HG03575 (cell line): ENCODE results near the gene HDAC4.

Experiments used
- ATAC-seq: cut with Tn5 transposase; IDR thresholded peaks from one replicate; pipeline ENCODE4 v1.9.1; 2021; ENCODE audit not compliant: unreplicated experiment, insufficient number of reproducible peaks, low FRiP score; ENCODE audit errors: extremely low read depth

Gene HDAC4

GRCh38 chr2:239225871-239226561 is 174.8 kb downstream of the HDAC4 start:
- ATAC-seq: no peak

- no peak for ATAC-seq
These were observed 175.4 kb downstream of the HDAC4 start for GRCh38 chr2:239225371-239225851.

GRCh38 chr2:239224955-239225354 is 175.9 kb downstream of the HDAC4 start:
- ATAC-seq: no peak

- ATAC-seq: no peak
These were observed 176.6 kb downstream of the HDAC4 start for GRCh38 chr2:239224199-239224570.

- ATAC-seq: no peak
These were observed 177.3 kb downstream of the HDAC4 start for GRCh38 chr2:239223310-239224198.

GRCh38 chr2:239222706-239223309 is 178.0 kb downstream of the HDAC4 start:
- ATAC-seq: no peak

GRCh38 chr2:239222312-239222660 is 178.5 kb downstream of the HDAC4 start:
- ATAC-seq: no peak

GRCh38 chr2:239220981-239221396 is 179.8 kb downstream of the HDAC4 start:
- no peak for ATAC-seq

GRCh38 chr2:239220341-239220740 is 180.5 kb downstream of the HDAC4 start:
- no peak for ATAC-seq

GRCh38 chr2:239216614-239217273 is 184.1 kb downstream of the HDAC4 start:
- ATAC-seq: no peak

GRCh38 chr2:239215988-239216613 is 184.7 kb downstream of the HDAC4 start:
- ATAC-seq: no peak

- no peak for ATAC-seq
These were observed 185.5 kb downstream of the HDAC4 start for GRCh38 chr2:239215136-239215925.

- ATAC-seq: no peak
These were observed 186.1 kb downstream of the HDAC4 start for GRCh38 chr2:239214725-239215124.

GRCh38 chr2:239213643-239214101 is 187.1 kb downstream of the HDAC4 start:
- no peak for ATAC-seq

GRCh38 chr2:239212929-239213642 is 187.7 kb downstream of the HDAC4 start:
- no peak for ATAC-seq

- no peak for ATAC-seq
These were observed 188.5 kb downstream of the HDAC4 start for GRCh38 chr2:239212121-239212928.
